ENCODE measurements around the gene ZNF689. TPM values are rescaled to one million over a fixed set of nuclear protein-coding genes. Genes with fewer than 3 reads are reported as not detected.
A peak's percentile ranks its signal among the peaks of the same experiment; 100 is the strongest.

Gene ZNF689
- total and polyA plus RNA-seq, 2 of the 13 experiments (the other 11 are each of a cell fraction or from before 2014, with no cell fraction given) = 9.7 to 19.5 TPM

- TF ChIP-seq ZNF407 (CRISPR knock-in tag; IDR thresholded peaks at IDR 0.05; ENCODE audit: not compliant biosample characterization) (peak; percentile 99), ZBTB33 (CRISPR knock-in tag; IDR thresholded peaks at IDR 0.05) (no peak; the same call in none of the 2 replicates), POLR2AphosphoS5 (IDR thresholded peaks at IDR 0.05; ENCODE audit: low read depth, low read length) (peak; percentile 90), BCL3 (CRISPR knock-in tag; IDR thresholded peaks at IDR 0.05) (peak; percentile 92), SRSF9 (IDR thresholded peaks at IDR 0.05; ENCODE audit: borderline replicate concordance, insufficient read depth, low read depth, low read length, poor library complexity, severe bottlenecking) (no peak), DPF2 (CRISPR knock-in tag; IDR thresholded peaks at IDR 0.05; ENCODE audit: borderline replicate concordance, low read depth) (no peak), SAFB2 (CRISPR knock-in tag; IDR thresholded peaks at IDR 0.05; ENCODE audit: borderline replicate concordance, low read depth) (peak; percentile 88), BRD4 (CRISPR knock-in tag; IDR thresholded peaks at IDR 0.05) (peak; percentile 98), MAF1 (CRISPR knock-in tag; IDR thresholded peaks at IDR 0.05; ENCODE audit: borderline replicate concordance) (0 out of 2 replicates have a peak, but pooled peaks have one; percentile 85), KDM4B (CRISPR knock-in tag; IDR thresholded peaks at IDR 0.05) (peak; percentile 64; the same call in 1 of the 2 replicates), LCORL (IDR thresholded peaks at IDR 0.05) (peak; percentile 94), LCORL (CRISPR knock-in tag; IDR thresholded peaks at IDR 0.05) (peak; percentile 77; the same call in 1 of the 2 replicates), KDM2A (CRISPR knock-in tag; IDR thresholded peaks at IDR 0.05; ENCODE audit: borderline replicate concordance, low read depth) (peak; percentile 98), ZNF530 (CRISPR knock-in tag; IDR thresholded peaks at IDR 0.05; ENCODE audit: low read depth) (0 out of 2 replicates have a peak, but pooled peaks have one; percentile 69), FOXO1 (CRISPR knock-in tag; IDR thresholded peaks at IDR 0.05) (no peak), RFX3 (CRISPR knock-in tag; IDR thresholded peaks at IDR 0.05) (peak; percentile 12; the same call in 1 of the 2 replicates), ZEB1 (IDR thresholded peaks at IDR 0.05; ENCODE audit: insufficient replicate concordance, low read depth) (peak; percentile 64)
These were observed at the start of gene ZNF689 (continued) for GRCh38 chr16:30609926-30610839.

All from HepG2 (cell line).